ENCODE results near the gene PADI3.

GRCh38 chr1:17272066-17272465 lies 23.2 kb downstream of the PADI3 start:
- TF ChIP-seq SUZ12 (IDR thresholded peaks at IDR 0.05) = no peak
- no peak for TF ChIP-seq PKNOX1 (IDR thresholded peaks at IDR 0.05)
- no peak for TF ChIP-seq ARNT (IDR thresholded peaks at IDR 0.05)
- no peak for TF ChIP-seq TARDBP (IDR thresholded peaks at IDR 0.05)
- TF ChIP-seq HDGF (IDR thresholded peaks at IDR 0.05; ENCODE audit: borderline replicate concordance) = no peak
- no peak for TF ChIP-seq NFRKB (IDR thresholded peaks at IDR 0.05)
- no peak for TF ChIP-seq FOXA1 (IDR thresholded peaks at IDR 0.05)
- TF ChIP-seq FOXK2 (IDR thresholded peaks at IDR 0.05) = no peak
- TF ChIP-seq SP1 (IDR thresholded peaks at IDR 0.05) = no peak
- TF ChIP-seq LEF1 (IDR thresholded peaks at IDR 0.05; ENCODE audit: borderline replicate concordance) = no peak
- TF ChIP-seq ZNF384 (IDR thresholded peaks at IDR 0.05) = no peak

Measured in HEK293T (cell line).